ES-I3 (cell line): ENCODE results near the gene SSR1.

Experiments
- H3K36me3 ChIP-seq: 2 replicates; pipeline ENCODE4 v1.6.1; 2013; ENCODE audit warnings: mild to moderate bottlenecking, low read length, control low read depth, moderate library complexity; ENCODE audit not compliant: insufficient read depth
- H3K4me1 ChIP-seq: 2 replicates; pipeline ENCODE4 v1.6.1; 2013; ENCODE audit warnings: mild to moderate bottlenecking, control low read depth, low read length; ENCODE audit not compliant: insufficient read depth
- H3K9ac ChIP-seq: 2 replicates; pipeline ENCODE4 v1.6.1; 2013; ENCODE audit warnings: low read depth, mild to moderate bottlenecking, low read length, moderate library complexity
- H3K9me3 ChIP-seq: 2 replicates; pipeline ENCODE4 v1.6.1; 2013; ENCODE audit warnings: mild to moderate bottlenecking, low read length, moderate library complexity; ENCODE audit not compliant: control insufficient read depth, insufficient read depth

The SSR1 gene

DNA sequence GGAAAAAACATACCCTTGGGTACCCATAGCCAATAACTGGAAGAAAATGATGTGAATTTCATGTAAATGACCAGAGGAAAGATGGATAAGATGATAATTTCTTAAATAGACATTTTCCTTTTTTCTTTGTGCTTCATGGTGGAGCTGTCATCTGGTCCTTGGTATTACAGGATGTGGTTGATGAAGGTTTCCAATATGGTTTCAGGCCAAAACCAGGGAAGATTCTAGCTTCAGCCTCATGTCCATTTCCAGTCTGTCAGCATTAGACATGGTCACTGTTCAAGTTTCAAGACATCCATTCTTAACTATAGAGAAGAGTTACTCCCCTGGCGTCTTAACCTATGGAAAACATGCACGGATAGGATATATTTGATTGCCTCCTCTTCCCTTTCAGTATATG is 63.6 kb downstream of the SSR1 start:
- H3K36me3 ChIP-seq: no peaks in the 10 kb centered on the region; the same call in 1 of the 2 replicates
- H3K9ac ChIP-seq: no peak overlapping the region
- no peaks in the 10 kb centered on the region for H3K9me3 ChIP-seq
- no peaks in the 10 kb centered on the region for H3K4me1 ChIP-seq

DNA sequence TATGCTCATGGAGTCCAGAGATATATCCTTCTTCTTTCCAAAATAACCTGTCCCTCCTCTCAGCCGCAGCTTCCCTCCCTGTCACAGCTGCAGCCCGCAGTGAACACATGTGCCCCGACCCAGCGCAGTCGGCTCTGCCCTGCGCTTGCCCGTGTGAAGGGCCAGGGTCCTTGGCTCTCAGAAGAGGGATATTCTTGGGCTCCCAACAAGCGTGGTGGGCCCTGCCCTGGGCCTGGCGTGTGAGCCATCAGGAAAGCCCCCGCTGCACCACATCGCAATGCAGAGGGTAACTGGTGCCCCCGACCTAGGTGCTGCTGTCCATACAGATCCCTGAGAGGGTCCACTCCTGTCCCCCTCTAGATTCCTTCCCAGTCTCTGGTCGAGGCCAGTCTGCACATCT is 65.2 kb downstream of the SSR1 start:
- Histone ChIP-seq H3K9ac (no peak overlapping the region), H3K9me3 (no peaks in the 10 kb centered on the region), H3K4me1 (peaks cover 6% of the 10 kb centered on the region), H3K36me3 (no peaks in the 10 kb centered on the region; the same call in 1 of the 2 replicates)

DNA sequence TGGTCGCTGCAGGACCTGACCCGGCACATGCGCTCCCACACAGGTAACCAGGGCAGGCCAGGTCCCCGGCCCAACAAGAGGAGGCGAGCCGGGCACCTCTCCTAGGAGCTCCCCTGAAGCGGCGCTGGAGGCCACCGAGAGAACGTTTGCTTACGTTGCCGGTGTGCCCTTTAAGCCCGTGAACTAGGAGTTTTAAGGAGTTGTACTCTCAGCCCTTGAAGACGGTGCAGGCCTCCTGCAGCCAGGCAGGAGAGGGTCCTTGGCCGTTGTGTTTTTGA is 65.9 kb downstream of the SSR1 start:
- Histone ChIP-seq H3K4me1 (peaks cover 13% of the 10 kb centered on the region), H3K9me3 (no peaks in the 10 kb centered on the region), H3K36me3 (no peaks in the 10 kb centered on the region; the same call in 1 of the 2 replicates), H3K9ac (no peak overlapping the region)

DNA sequence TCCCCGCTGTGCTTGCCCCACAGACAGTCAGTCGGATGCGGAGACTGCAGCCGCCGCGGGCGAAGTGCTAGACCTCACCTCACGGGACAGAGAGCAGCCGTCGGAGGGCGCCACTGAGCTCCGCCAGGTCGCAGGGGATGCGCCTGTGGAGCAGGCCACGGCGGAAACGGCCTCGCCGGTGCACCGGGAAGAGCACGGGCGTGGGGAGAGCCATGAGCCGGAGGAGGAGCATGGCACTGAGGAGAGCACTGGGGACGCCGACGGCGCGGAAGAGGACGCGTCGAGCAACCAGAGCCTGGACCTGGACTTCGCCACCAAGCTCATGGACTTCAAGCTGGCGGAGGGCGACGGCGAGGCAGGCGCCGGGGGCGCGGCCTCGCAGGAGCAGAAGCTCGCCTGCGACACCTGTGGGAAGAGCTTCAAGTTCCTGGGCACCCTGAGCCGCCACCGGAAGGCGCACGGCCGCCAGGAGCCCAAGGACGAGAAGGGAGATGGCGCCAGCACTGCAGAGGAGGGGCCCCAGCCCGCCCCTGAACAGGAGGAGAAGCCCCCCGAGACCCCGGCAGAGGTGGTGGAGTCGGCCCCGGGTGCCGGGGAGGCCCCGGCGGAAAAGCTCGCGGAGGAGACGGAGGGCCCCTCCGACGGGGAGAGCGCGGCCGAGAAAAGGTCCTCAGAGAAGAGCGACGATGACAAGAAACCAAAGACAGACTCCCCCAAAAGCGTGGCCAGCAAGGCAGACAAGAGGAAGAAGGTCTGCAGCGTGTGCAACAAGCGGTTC is 66.4 kb downstream of the SSR1 start:
- H3K9me3 ChIP-seq: no peaks in the 10 kb centered on the region
- H3K36me3 ChIP-seq: no peaks in the 10 kb centered on the region; the same call in 1 of the 2 replicates
- H3K9ac ChIP-seq: no peak overlapping the region
- peaks cover 18% of the 10 kb centered on the region for H3K4me1 ChIP-seq

- no peaks in the 10 kb centered on the region; the same call in 1 of the 2 replicates for H3K36me3 ChIP-seq
- no peaks in the 10 kb centered on the region for H3K9me3 ChIP-seq
- no peak overlapping the region for H3K9ac ChIP-seq
- peaks cover 20% of the 10 kb centered on the region for H3K4me1 ChIP-seq
Measured at GRCh38 chr6:7245668-7246393, 67.2 kb downstream of the SSR1 start.

DNA sequence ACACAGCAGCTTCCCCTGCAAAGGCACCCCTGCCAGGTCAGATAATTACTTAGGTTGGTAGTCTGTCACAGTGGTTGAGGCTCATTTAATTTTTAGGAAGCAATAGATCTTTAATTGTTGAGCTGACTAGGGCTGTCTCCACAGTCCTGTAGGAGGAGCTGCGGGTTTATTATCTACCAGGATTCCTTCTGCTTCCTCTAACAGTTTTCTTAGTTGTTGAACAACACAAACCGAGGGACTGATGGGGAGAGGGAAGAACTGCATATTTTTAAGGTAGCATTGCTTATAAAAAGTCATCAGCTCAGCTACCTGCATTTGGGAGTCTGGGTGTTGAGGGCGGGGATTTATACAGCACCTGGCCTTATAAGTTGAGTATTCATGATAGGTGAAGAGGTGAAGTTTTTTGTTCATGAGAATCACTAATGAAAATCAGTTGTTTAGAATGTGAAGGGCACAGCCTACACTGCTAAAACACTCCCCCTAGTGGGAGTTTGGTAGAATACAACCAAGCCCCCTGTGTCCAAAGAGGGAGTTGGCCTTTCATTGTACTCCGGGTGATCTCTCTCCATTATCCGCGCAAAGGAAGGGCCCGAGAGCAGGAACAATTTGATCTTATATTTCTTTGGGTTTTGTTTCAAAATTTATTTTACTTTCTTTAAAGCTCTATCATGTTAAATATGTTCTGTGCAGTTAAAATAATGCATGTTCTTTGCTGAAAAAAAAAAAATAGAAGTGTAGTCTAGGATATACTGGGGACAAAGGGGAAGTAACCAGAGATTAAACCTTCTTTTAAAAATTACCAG is 69.6 kb downstream of the SSR1 start:
- H3K4me1 ChIP-seq: peaks cover 20% of the 10 kb centered on the region
- no peak overlapping the region for H3K9ac ChIP-seq
- no peaks in the 10 kb centered on the region for H3K9me3 ChIP-seq
- H3K36me3 ChIP-seq: no peaks in the 10 kb centered on the region; the same call in 1 of the 2 replicates

- no peak overlapping the region for H3K9ac ChIP-seq
- H3K4me1 ChIP-seq: peaks cover 21% of the 10 kb centered on the region
- H3K9me3 ChIP-seq: no peaks in the 10 kb centered on the region
- H3K36me3 ChIP-seq: no peaks in the 10 kb centered on the region; the same call in 1 of the 2 replicates
Measured at GRCh38 chr6:7242835-7243178, 70.2 kb downstream of the SSR1 start.

- H3K4me1 ChIP-seq: peaks cover 26% of the 10 kb centered on the region
- H3K36me3 ChIP-seq: no peaks in the 10 kb centered on the region; the same call in 1 of the 2 replicates
- no peak overlapping the region; the same call in 1 of the 2 replicates for H3K9ac ChIP-seq
- H3K9me3 ChIP-seq: no peaks in the 10 kb centered on the region
Measured at GRCh38 chr6:7241709-7242645, 71.0 kb downstream of the SSR1 start.

DNA sequence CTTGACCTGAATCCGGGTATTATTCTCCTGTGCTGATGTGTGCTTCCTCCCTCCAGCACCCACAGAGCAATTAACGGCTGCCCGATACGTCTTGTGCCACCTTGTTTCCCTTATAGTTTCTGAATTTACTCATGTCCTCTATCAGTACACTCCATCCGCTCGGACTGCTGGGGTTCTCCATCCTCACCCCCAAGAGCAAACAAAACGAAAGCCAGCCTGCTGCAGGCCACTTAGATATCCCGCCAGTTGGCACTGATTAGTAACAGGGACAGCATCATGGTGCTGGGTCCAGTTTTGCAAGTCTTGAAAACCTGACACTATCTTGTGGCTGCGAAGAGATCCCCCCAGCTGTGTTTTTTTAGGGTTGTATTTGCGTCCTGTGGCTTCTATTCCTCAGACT is 71.8 kb downstream of the SSR1 start:
- Histone ChIP-seq H3K9ac (no peak overlapping the region), H3K4me1 (peaks cover 31% of the 10 kb centered on the region), H3K36me3 (no peaks in the 10 kb centered on the region), H3K9me3 (no peaks in the 10 kb centered on the region)

DNA sequence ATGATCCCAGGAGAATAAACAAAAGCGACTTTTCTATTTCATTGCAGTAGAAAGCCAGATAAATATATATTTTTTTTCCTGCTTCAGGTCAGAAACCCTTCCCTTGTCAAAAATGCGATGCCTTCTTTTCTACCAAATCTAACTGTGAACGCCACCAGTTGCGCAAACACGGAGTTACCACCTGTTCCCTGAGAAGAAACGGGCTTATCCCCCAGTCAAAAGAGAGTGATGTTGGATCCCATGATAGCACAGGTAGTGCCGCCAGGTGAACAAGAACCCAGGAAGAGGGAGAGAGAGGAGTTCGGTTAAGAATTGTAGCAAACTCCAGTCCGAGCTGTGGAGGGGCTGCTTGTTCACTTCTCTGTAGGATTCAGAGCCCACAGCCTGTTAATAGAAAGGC is 72.6 kb downstream of the SSR1 start:
- no peaks in the 10 kb centered on the region for H3K36me3 ChIP-seq
- no peaks in the 10 kb centered on the region for H3K9me3 ChIP-seq
- no peak overlapping the region for H3K9ac ChIP-seq
- H3K4me1 ChIP-seq: peaks cover 37% of the 10 kb centered on the region

GRCh38 chr6:7239590-7239948 is 73.4 kb downstream of the SSR1 start:
- no peaks in the 10 kb centered on the region for H3K9me3 ChIP-seq
- peaks cover 37% of the 10 kb centered on the region for H3K4me1 ChIP-seq
- H3K9ac ChIP-seq: no peak overlapping the region
- H3K36me3 ChIP-seq: no peaks in the 10 kb centered on the region

GRCh38 chr6:7238900-7239589 is 74.0 kb downstream of the SSR1 start:
- Histone ChIP-seq H3K9me3 (no peaks in the 10 kb centered on the region), H3K9ac (no peak overlapping the region), H3K36me3 (no peaks in the 10 kb centered on the region), H3K4me1 (peaks cover 37% of the 10 kb centered on the region)

DNA sequence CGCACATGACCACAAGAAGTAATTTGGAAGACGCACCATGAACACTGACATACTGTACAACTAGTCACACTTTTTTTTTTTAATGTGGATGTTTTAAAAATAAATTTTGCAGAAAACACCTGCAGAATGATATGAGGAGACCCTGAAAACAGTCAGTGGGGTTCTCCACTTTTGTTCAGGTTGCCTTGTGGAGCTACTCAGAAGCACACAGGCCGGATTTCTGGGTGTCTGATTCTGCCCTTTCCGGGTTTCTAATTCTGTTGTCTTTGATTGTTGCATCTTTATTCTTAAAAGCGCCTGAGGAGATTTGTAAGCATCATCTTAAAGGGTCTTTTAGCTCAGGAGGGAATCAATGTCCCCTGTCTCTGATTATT is 74.5 kb downstream of the SSR1 start:
- Histone ChIP-seq H3K9me3 (no peaks in the 10 kb centered on the region), H3K4me1 (peaks cover 37% of the 10 kb centered on the region), H3K9ac (no peak overlapping the region), H3K36me3 (no peaks in the 10 kb centered on the region)
